SK-N-MC (cell line): ENCODE measurements around the gene PRR33.
"Not testable (repeated sequence)": the region's sequence is repeated elsewhere in the genome, so short reads cannot be mapped to it uniquely, and the experiment has no call there.

Experiments
- DNase-seq: peaks from one replicate; pipeline ENCODE4 v3.0.0-alpha.2; 2011; ENCODE audit warnings: low read depth, low spot score
- H3K27ac ChIP-seq: fragments of 200-600 bp; sonication (generic); 2 replicates; pipeline ENCODE4 v1.5.1; 2016; ENCODE audit warnings: mixed run types
- H3K36me3 ChIP-seq: fragments of 200-600 bp; sonication (generic); 2 replicates; pipeline ENCODE4 v1.6.1; 2017; ENCODE audit warnings: antibody characterized with exemption, low read length, mixed read lengths; ENCODE audit not compliant: insufficient read depth
- H3K4me3 ChIP-seq: fragments of 200-600 bp; sonication (generic); 2 replicates; pipeline ENCODE4 v1.5.1; 2016
- H3K9ac ChIP-seq: fragments of 200-600 bp; sonication (generic); 2 replicates; pipeline ENCODE4 v1.8.0; 2017; ENCODE audit warnings: mixed run types, mixed read lengths; ENCODE audit not compliant: insufficient read length
- H3K9me3 ChIP-seq: fragments of 200-600 bp; sonication (generic); 2 replicates; pipeline ENCODE4 v1.6.1; 2017; ENCODE audit warnings: low read depth, mild to moderate bottlenecking, antibody characterized with exemption, low read length, moderate library complexity, mixed read lengths
- EZH2 ChIP-seq: fragments of 200-600 bp; sonication (generic); IDR thresholded peaks from one replicate; pipeline ENCODE4 v1.6.1; 2017; ENCODE audit warnings: antibody characterized with exemption
- FOXP2 ChIP-seq: optimal IDR thresholded peaks from 2 replicates; pipeline ENCODE3; 2011; ENCODE audit warnings: mild to moderate bottlenecking, moderate library complexity; ENCODE audit not compliant: insufficient read depth; ENCODE audit errors: extremely low read length, control extremely low read depth
- POLR2AphosphoS5 ChIP-seq: IDR thresholded peaks from 2 replicates; pipeline ENCODE4 v1.6.1; 2012; ENCODE audit warnings: mild to moderate bottlenecking, low read depth, low read length, borderline replicate concordance

Gene PRR33

DNA sequence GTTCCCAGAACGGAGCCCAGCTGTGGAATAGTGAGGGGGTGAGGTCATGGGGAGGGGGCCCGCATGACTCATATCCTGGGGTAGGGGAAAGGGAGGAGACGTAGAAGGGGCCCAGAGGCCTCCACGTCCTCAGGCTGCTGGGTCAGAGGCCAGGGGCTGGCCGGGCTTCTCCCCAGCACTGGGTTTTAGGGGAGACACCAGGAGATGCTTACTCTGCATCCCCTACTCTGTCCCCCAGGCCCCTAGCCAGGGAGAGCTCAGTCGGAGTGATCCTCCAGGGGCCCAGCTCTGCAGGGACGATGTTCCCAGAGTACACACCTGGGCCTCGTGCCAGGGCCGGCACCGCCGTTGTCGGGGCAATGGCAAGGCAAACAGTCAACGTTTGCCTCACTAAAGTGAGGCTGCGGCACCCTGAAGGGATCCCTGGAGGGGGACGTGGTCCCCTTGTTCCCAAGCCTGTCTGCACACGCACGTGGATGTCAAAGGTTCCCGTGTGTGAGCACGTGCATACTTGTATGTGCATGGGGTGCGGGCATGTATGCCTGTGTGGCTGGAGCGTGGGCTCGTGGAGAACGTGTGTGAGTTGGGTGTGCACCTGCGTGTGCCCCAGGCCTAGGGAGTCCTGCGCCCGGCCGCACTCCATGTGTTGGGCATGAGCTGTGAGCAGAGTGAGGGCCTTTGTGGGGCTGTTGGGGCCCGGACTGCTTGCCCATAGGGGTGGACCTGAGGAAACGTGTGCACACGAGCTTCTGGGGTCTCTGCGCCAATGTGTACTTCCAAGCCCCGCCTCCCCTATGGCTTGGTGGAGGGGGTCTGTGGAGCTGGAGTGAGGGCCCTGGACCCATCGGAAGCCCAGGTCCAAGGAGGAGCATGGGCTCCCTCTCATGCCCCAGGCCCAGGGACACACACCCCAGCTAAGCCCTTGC lies 14.2 kb downstream of the PRR33 start:
- H3K9me3 ChIP-seq, result no peaks in the 10 kb centered on the region
- no peak overlapping the region for H3K4me3 ChIP-seq
- no peak overlapping the region for H3K9ac ChIP-seq
- DNase-seq, result no peak
- no peak for TF ChIP-seq FOXP2
- no peak for TF ChIP-seq EZH2
- no peak for TF ChIP-seq POLR2AphosphoS5
- no peak overlapping the region for H3K27ac ChIP-seq
- H3K36me3 ChIP-seq, result no peaks in the 10 kb centered on the region

DNA sequence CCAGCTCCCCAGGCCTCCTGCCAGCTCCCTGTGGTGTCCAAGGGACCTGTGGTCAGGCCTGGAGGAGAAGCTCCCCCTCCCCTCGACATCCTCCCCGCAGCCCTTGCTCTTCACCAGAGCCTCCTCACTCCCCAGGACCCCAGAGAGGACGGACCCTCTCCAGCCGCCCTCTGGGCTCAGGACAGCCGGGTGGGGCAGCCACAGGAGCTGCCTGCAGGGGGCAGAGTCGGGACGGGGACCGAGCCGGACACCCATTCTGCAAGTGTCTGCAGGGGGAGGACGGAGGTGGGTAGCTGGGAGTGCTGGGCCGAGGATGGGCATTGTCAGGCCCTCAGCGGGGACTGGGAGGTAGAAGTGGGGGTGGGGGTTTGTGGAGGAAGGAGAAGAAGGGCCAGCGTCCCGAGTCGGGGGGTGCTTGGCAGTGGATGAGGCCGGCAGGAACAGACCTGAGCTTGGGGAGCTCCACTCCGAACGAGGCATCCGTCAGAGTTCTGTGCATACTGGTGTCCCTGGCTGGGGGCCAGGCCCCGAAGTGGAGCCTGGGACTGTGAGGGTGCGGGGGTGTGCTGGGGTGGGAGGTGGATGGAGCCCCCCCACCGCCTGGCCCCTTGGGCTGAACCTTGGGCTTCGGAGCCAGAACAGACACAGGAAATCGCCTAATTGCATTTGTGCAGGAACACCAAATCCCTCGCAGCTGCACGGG lies 15.2 kb downstream of the PRR33 start:
- no peak overlapping the region for H3K9ac ChIP-seq
- H3K36me3 ChIP-seq, result no peaks in the 10 kb centered on the region
- no peak overlapping the region for H3K27ac ChIP-seq
- no peaks in the 10 kb centered on the region for H3K9me3 ChIP-seq
- no peak for DNase-seq
- no peak overlapping the region for H3K4me3 ChIP-seq
- no peak for TF ChIP-seq FOXP2
- TF ChIP-seq POLR2AphosphoS5, result no peak
- TF ChIP-seq EZH2, result no peak

DNA sequence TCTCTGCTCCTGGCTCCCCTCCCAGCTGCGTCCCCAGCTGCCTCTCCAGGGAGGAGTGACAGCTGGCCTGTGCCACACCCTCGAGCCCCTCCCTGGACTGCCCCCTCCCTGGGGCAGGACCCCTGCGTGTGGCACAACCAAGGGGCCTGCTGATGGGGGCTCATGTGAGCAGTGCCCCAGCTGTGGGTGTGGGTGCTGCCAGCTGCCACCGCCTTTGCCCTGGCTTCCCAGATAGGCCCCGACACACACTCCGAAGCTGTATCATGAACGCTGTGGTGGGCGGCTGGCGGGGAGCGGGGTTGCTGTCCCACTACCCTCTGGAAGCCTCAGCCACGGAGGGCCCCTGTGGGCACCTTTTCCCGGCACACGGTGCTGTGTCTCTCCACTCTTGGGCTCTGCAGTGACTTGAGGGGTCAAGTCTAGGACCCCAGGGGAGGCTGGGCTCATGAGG lies 15.8 kb downstream of the PRR33 start:
- not testable (repeated sequence) for DNase-seq, H3K27ac ChIP-seq, H3K9me3 ChIP-seq, H3K36me3 ChIP-seq, H3K9ac ChIP-seq, H3K4me3 ChIP-seq

DNA sequence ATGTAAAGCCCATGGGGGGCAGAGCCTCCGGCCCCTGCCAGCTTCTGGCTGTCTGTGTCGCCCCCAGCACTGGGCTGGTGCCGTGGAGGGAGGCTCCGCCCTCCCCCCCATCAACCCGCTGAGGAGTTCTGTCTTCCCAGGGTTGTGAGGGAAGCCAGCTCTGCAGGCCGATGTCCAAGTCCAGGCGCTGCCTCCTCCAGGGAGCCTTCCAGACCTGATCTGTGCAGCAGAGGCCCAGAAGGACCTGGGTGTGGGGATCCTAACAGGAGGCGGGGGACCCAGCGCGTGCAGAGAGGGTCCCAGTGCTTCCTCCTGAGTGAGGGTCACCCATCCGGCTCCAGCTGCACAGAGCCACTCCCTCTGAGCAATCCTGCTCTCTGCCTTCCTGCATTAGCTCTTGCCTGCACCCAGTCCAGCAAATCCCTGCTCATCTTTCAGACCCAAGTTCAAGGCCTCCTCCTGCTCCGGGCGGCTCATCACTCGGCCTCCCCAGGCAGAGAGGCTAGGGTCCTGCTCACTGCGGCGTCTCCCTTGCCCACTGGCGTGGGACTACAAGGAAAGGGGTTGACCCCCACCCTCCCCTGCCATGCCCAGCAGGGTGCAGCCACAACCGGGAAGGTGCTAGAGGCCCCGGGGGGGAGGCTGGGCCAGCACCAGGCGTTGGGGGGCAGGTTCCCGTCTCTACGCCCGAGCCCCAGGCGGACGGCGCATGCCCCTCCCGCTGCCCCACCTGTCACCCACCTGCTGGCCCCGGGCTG lies 16.4 kb downstream of the PRR33 start:
- no peak overlapping the region for H3K4me3 ChIP-seq
- H3K9ac ChIP-seq, result no peak overlapping the region
- no peaks in the 10 kb centered on the region for H3K36me3 ChIP-seq
- no peak overlapping the region for H3K27ac ChIP-seq
- no peaks in the 10 kb centered on the region for H3K9me3 ChIP-seq
- no peak for TF ChIP-seq EZH2
- TF ChIP-seq POLR2AphosphoS5, result no peak
- TF ChIP-seq FOXP2, result no peak
- DNase-seq, result no peak

DNA sequence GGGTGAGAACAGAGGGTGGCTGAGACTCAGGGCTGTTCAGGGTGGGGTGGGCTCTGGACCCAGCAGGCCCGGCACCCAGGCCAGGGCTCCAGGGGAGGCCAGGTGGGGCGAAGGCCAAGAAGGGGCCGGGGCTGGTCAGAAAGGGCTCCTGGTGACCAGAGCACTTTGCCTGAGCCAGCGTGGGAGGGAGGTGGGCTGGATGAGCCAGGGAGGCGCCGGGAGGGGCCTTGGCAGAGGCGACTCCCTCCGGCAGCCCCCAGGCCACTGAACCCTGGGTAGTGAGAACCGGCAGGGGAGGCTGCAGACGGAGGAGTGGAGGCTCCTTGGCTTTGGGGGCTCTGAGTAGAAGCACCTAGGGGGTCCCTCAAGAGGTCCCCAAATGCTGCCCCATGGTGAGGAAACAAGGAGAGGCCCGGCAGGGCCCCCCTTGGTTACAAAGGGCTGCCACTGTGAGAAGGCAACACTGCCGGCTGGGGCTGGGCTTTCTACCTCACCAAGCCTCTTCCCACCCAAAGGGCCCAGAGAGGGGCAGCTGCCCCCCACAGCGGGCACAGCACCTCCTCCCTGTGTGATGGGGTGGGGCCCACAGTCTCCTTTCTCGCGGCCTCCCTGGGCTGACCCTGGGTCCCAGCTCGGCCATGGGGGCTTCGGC lies 17.1 kb downstream of the PRR33 start:
- H3K36me3 ChIP-seq, result not testable (repeated sequence)

DNA sequence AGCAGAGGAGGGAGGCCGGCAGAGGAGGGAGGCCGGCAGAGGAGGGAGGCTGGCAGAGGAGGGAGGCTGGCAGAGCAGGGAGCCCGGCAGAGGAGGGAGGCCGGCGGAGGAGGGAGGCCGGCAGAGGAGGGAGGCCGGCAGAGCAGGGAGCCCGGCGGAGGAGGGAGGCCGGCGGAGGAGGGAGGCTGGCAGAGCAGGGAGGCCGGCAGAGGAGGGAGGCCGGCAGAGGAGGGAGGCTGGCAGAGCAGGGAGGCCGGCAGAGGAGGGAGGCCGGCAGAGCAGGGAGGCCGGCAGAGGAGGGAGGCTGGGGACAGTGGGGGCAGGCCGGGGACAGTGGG lies 17.9 kb downstream of the PRR33 start:
- not testable (repeated sequence) for H3K36me3 ChIP-seq, H3K27ac ChIP-seq, H3K9me3 ChIP-seq, H3K9ac ChIP-seq, DNase-seq, H3K4me3 ChIP-seq

More for the DNA sequence above, 17.1 kb downstream of the PRR33 start:
- not testable (repeated sequence) for DNase-seq, H3K9me3 ChIP-seq, H3K27ac ChIP-seq, H3K4me3 ChIP-seq, H3K9ac ChIP-seq

DNA sequence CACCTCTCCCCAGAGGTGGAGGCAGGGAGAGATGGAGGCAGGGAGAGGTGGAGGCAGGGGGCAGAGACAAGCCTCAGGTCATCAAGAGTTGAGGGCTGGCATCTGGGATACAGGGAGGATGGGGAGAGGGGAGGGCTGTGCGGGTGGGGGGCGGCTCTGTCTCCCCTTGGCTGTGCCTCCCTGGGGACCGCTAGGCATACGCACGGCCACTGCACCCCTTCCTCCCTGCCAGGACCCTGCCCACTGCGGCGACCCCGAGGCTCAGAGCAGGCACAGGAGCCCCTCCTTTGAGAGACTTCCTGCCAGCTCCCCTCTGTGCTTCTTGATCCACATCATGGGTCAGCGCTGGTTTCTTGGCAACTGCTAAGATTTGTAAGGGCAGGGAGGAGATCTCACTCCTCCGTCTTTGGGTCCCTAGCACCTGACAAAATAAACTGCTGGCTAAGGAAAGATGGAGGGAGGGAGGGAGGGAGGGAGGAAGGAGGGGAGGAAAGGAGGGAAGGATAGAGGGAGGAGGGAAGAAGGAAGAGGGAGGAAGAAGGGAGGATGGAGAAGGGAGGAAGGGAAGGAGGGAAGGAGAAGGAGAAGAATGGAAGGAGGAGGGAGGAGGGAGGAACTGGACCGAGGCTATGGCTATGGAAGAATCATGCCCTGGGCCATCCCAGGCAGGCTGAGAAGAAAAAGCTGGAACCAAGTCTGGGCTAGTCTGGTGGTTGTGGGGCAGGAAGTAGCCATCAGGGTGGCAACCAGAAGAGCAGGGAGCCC lies 18.5 kb downstream of the PRR33 start:
- H3K27ac ChIP-seq, result no peak overlapping the region
- no peak overlapping the region for H3K9ac ChIP-seq
- H3K4me3 ChIP-seq, result no peak overlapping the region
- H3K36me3 ChIP-seq, result no peaks in the 10 kb centered on the region
- no peak for TF ChIP-seq FOXP2
- no peak for TF ChIP-seq EZH2
- no peak for TF ChIP-seq POLR2AphosphoS5
- no peaks in the 10 kb centered on the region for H3K9me3 ChIP-seq
- DNase-seq, result no peak
